GM18498 (cell line): ENCODE results near the gene KIF3A.
A peak's percentile ranks its signal among the peaks of the same experiment; 100 is the strongest.

Experiments
- ATAC-seq: cut with Tn5 transposase; IDR thresholded peaks from one replicate; pipeline ENCODE4 v1.9.1; 2021; ENCODE audit warnings: mild to moderate bottlenecking, moderate library complexity; ENCODE audit not compliant: unreplicated experiment

KIF3A gene

DNA sequence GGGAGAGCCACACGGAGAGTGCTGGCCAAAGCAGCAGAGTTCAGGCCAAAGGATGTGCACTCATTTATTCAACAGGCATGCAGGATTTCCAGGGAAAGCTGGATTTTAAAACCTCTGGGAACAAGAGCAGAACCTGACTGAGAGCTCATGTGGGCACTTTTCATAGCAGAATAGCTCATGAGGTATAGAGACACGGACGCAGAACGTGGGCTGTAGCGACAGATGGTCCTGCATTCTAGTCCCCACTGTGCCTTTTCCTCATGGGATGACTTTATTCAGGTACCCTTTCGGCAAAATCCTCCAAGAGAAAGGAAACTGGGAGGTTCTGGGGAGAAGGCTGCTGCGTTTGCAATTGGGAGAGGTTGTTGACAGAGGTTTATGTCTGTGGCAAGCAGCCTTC lies 58.2 kb downstream of the KIF3A start:
- ATAC-seq: no peak

DNA sequence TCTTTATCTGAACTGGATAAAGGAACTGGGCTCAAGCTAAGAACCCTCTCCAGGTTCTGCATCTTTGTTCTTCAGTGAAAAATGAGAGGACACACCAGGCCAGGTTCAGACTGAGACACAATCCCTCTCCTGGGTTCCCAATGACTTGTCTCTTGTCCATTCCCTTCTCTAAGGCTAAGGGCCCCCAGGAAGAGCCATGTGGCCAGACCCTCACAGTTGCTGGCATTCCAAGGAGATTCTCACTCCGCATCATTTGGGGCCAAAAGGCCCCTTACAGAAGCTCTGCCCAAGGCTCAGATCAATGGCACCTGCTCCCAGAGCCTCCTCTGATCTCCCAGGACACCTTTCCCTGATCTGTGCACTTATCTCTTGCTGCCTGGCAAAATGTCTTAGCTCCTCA lies 58.6 kb downstream of the KIF3A start:
- no peak for ATAC-seq

DNA sequence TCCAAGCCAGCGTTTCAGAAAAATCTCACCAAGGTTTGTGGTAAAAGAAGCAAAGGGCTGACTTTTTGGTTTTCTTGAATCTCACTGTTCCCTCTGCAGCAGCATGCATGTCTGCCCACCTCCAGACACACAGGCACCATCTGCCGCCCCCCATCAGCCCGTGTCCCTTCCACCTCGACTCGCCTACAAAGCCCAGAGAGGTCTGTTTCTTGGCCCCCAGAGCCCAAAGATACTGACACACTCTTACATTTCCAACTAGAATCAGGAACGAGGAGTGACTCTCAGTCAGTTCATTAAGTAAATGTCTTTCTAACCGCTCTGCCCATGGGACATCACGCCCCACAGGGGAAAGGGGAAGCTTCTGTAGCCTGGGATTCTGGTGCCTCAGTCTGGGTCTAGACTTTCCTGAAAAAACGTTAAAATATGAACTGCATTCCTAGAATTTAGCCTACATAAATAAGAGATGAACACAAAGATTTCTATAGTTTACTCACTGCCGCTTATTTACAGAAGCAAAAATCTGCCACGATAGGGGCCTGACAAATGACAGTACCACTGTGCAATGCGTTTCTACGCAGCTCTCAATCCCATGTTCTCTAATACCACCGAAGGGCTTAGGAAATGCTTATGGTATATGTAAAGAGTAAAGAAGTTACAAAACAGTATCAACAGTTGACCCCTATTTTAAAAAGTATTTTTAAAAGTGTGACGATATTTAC lies 59.5 kb downstream of the KIF3A start:
- no peak for ATAC-seq

DNA sequence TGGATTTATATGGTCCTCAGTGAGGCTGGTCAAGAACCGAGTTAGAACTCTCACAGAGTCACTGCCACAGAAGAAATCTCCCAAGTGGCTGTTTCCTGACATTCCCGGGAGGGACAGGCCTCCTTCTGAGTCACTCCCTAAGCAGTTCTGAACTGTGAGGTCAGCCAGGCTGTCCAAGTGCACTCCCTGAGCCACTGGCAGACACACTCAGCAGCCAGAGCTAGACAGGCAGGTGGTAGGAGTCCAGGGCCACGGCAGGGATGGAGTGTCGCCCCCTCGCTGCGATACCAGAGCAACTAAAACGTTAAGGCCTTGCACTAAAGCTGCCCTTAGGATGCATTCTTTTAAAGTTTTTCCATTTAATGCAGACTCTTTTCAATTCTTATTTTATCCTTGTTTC lies 60.2 kb downstream of the KIF3A start:
- ATAC-seq: no peak

DNA sequence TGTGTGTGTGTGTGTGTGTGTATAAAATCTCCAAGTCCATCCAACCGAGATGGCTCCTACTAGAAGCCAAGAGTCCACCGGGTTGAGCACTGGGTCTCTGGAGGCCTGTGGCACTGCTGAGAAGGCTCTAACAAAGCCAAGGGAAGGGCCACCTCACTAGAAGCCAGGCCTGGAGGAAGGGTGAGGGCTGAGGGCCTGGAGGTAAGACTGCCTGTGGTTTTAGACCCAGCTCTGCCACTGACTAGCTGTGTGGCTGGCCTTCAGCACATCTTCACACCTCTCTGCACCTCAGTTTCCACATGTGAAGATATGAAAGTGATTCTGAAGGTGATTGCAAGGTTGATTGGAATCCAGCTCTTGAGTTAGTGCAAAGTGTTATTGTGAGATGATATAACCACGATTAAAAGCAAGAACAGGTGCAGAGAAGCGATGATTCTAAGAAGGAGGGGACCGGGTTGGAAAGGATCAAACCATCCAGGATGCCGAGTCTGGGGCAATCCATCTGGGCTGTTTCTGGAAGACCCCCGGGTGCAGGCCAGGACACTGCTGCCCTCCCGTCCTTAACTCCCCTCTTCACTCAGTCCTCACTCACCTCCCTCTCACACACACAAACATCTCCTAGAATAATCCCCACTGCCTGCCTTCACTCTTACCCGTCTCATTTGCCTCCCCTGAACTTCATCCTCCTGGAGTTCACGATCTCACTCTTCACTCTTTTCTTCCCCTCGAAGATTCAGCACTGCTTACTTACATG lies 61.2 kb downstream of the KIF3A start:
- no peak for ATAC-seq

DNA sequence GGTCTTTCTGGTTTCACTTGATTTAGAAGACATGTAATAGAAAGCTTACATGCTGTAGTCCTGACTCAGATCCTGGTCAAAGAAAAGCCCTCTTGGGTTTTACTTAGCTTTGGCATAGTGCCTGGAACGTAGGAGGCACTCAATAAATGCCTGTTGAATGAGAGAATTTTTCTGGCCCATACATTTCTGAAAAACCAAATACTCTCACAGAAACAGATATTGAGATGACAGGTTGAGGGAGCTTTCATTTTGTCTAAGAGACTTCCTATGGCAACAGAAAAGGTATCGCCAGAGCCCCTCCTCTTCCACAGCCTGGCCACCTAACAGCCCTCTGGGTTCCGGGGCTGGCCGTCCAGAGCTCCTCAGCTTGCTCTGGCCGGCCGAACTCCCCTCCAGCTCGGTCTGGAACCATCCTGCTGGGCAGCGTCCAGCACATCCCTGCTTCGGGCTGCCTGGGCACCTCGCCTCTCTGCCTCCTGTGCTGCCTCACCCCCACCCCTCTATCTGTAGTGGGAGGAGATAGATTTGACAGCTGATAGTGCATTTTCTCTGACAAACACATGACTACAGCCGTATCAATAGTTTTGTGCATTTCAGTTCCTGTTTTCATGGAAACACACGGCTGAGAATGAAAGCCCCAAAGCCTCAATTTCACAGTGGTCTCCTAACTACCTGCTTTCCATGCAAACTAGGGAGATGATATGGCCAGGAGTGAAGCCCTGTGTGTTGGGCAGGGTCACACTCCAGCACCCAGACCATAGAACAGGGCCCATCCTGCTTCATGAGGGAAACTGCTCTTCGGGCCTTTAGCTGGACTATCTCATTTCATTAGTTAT lies 62.5 kb downstream of the KIF3A start:
- peak; percentile 84 for ATAC-seq

DNA sequence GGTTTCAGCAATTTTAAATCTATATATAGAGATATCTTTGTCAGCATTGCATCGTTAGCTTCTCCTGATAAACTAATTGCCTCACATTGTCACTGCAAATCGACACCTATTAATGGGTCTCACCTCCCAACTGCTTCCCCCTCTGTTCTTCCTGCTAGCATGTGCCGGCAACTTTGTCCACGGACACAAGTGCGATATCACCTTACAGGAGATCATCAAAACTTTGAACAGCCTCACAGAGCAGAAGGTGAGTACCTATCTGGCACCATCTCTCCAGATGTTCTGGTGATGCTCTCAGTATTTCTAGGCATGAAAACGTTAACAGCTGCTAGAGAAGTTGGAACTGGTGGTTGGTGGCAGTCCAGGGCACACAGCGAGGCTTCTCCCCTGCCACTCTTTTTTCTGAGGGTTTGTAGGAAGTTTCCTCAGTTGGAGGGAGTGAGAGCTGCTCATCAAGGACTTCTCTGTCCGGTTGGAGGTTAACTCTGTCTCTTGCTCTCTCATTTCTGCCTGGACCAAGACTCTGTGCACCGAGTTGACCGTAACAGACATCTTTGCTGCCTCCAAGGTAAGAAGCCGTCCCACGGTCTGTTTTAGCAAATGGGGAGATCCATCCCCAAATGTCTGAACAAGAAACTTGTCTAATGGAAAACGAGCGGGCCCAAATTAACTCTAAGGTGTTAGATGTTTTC lies 63.3 kb downstream of the KIF3A start, which contains the start of gene IL4:
Gene IL4 (plus strand): TSS at position 51 of the 692 bp plus-strand sequence. CDS start 62 bp downstream, at position 113.
- ATAC-seq: peak; percentile 8

DNA sequence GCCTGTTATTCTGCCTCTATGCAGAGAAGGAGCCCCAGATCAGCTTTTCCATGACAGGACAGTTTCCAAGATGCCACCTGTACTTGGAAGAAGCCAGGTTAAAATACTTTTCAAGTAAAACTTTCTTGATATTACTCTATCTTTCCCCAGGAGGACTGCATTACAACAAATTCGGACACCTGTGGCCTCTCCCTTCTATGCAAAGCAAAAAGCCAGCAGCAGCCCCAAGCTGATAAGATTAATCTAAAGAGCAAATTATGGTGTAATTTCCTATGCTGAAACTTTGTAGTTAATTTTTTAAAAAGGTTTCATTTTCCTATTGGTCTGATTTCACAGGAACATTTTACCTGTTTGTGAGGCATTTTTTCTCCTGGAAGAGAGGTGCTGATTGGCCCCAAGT lies 63.9 kb downstream of the KIF3A start:
- ATAC-seq: no peak

DNA sequence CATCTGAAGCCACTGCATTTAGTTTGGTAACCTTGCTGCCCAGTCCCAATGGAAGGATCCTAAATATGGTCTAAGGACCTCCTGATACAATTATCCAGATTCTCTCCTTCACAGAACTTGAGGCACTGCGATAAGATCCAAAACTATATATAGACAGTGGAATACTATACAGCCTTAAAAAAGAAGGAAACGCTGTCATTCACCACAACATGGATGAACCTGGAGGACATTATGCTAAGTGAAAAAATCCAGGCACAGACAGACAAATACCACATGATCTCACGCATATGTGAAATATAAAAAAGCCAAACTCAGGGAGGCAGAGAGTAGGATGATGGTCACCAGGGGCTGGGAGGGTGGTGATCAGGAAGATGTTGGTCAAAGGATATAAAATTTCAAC lies 66.3 kb downstream of the KIF3A start:
- ATAC-seq: no peak

DNA sequence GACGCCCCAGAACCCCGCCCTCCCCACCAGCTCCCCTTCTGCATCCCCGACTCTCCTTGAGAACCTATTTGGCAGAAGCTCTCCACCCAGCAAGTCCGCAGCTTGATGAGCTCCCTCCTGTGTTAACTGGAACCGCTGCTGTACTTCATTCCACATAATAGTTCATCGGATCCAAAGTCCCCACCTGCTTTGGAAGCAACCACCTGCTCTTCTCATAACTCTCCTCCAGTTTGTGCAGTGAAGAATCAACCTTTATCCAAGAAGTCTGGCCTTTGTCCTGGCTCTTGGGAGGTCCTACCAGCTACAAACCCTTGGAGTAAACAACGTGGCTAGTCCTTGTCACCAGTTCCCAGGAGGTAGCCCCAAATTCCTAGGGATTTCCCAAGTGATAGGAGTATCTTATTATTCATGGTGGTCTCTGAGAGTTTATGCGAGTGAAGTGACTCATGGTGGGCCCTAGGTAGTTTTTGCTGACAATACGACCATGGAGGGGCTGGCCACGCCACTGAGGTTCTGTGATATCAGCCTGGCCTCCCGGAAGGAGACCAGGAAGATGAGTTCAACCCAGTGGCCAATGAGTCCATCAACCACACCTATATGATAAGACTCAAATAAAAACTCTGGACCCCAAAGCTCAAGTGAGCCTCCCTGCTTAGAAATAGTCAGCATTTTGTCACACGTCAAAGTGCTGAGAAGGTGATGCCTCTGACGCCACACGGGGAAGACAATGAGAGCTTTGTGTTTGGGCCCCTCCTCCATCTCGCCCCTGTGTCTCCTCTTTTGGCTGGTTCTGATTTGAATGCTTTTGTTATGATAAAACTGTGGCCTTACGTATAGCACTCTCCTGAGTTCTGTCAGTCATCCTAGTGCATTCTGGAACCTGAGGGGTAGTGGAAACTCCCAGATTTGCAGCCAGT lies 67.1 kb downstream of the KIF3A start:
- ATAC-seq: no peak

DNA sequence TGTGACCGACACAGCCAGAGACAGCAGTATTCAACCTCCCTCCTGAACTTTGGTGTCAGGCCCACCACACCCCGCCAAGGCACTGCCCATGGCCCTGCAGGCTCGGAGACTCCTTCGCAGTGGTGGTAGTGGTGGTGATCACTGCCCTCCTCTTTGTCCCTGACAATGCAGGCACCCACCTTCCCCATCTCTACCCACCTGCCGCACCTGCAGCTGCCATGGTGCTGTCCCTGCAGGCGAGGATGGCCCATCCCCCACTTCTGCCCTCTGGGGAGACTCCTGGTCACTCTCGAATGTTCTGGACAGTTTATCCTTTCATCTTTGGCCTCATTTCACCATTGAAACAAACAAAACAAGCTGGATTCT lies 67.9 kb downstream of the KIF3A start:
- ATAC-seq: no peak

DNA sequence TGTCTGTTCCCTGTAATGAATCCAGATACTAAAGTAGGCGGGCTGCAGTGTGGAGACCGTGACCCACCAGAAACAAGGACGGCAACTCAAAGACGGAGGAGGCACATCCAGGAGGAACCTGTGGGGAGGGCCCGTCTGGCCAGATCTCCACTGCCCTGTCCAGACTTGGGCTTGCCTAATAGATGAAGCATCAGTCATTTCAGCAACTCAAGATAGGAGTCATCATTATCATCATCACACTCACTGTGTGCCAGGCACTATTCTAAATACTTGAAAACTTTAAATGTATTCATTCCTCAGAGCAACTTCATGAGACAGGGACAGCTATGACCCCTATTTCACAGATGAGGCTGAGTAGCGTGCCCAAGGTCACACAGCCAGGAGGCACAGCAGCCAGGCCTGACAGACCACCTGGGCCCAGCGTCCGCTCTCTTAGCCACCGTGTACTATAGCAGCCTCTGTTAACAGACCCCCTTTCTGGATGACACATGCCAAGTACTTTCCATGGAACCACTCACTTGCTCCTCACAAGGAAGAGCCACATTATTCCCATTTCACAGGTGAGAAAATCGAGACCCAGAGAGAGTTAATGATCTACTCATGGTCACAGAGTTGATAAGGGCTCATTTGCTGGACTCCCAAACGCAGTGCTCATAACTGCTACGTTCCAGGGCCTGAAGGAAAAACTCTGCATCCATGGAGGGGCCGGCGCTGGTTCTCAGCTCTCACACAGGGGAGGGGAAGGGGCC lies 68.5 kb downstream of the KIF3A start:
- ATAC-seq: no peak

DNA sequence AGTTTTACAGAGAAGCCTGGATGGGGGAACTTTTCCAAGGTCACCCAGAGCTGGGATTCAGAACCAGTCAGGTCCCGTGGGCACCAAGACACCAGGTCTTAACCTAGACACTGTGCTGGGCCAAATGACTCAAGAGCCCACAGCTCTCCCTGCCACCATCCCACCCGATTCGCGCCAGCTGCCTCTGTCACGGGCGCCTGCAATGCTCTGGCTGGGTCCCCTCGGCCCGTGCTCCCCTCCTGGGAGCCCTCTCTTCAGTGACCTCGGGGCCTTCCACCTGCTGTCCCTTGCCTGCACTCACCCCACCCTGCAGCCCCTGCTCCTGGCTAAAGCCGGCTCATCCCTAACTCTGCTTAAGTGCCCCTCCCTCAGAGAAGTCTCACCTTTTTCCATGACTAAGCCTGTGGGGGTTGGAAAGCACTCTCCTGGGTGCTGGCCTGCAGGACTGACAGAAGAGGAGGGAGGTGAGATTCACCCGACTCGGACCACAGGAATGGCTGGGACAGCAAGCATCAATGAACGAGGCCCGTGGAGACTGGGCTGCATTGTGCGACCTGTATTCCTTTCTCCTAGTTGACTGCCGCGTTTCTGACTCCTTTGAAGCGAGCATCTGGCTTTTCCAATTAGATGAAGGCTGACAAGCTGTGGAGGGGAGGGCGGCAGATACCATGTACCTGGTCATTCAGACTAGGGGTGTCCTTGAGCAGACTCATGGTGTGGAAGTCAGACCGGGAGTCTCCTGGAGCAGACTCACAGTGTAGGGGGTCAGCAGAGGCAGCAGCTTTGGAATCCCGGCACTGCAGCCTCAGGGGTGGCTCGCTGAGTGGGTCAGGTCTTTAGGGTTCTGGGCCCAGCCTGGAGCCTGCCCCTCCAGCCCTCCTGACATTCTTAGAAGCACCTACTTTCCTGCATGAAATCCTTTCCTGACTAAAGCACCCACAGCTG lies 69.3 kb downstream of the KIF3A start:
- no peak for ATAC-seq

DNA sequence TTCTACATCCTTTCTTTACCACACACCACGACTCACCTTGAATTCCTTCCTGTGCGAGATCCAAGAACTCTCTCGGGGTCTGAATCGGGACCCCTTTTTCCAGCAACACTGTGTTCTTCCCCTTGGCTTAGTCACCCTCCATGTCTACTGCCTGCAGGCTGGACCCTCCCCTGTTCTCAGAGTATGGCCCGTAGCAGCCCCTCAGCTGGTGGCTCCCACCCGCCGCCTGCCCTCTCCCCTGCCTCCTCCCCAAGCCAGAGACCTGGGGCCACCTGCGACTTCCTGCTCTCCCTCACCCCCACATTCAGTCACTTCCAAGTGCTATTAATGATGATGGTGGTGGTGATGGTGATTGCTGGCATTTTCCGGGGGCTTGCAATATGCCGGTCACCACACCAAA lies 70.0 kb downstream of the KIF3A start:
- ATAC-seq: no peak

DNA sequence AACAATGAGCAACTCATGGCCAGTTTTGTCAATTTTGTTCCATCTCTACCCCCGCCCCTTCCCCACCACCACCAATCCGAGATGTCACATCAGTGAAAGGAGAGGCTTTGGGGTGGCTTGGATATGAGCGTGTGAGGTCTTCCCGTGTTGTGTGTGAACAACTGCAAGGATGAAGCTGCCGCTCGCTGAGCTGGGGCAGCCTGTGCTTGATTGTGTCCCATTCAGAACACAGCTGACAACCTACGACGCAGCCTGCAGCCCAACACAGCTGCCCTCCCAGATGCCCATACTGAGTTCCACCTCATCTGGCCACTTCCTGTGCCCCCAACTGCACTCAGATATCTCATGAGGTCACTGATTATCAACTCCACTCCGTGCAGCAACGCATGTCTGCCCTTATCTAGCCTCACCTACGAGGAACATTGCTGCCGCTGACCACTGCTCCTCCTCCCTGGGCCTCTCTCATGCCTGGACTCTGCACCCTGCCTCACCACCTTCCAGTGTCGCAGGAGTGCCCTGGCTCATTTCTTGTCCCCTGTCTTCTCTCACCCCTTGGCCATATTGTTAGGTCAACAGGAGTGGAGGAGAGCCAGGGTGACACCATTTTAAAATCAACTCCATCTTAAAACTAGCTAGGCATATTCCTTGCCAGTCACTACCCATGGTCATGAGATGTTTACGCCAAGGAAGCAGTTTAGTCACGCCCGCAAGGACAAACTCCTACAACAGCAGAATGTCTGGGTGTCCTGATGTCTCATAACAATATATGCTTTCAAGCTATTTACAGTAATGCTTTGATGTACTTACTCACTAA lies 70.8 kb downstream of the KIF3A start:
- ATAC-seq: no peak

DNA sequence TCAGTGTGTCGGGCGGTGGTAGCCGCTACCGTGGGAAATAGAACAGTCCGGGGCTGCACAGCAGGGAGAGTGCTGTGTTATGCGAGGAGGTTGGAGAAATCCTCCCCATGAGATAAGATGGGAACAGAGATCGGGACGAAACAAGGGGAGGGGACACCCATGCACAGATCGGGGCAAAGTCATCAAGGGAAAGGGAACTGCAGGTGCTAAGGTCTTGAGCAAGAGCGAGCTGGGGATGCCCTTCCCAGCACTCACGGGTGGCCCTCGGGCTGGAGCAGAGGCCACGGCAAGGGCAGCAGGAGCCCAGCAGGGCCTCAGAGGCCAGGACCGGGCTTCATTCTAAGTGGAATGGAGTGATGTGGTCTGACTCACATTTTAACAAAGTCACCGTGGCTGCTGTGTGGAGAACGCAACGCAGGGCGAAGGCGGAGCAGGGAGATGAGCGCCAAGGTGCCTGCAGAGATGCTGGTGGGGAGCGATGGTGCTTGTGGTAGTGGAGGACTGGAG lies 71.7 kb downstream of the KIF3A start:
- ATAC-seq: no peak

DNA sequence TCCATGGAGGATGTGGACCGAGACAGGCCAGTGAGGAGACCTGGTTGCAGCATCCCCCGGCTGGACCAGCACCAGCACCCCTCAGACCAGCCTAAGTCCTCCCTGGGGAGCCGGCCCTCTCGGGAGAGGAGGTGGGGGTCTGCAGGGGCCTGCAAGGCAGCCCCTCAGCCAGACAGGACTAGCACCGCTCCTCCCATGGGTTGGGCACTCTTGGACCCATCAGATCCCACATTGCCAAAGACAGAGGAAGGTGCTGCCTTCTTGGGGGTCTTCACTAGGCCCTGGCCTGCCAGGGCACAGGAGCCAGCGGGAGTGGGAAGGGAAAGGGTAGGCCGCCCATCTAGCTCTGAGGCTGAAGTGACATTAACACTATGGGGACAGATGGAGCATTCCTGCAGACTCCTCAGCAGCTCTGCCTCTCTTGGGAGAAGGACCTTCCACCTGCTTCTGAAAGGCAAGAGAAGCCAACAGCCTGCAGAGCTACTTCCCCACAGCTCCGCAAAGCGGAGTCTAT lies 72.6 kb downstream of the KIF3A start:
- no peak for ATAC-seq
